Measurements from ENCODE around the gene SLC35F3. TPM values are rescaled to one million over a fixed set of nuclear protein-coding genes. Genes with fewer than 3 reads are reported as not detected.

SLC35F3 gene
- total RNA-seq, 1 donor from 2014 or later: 0.25 TPM

DNA sequence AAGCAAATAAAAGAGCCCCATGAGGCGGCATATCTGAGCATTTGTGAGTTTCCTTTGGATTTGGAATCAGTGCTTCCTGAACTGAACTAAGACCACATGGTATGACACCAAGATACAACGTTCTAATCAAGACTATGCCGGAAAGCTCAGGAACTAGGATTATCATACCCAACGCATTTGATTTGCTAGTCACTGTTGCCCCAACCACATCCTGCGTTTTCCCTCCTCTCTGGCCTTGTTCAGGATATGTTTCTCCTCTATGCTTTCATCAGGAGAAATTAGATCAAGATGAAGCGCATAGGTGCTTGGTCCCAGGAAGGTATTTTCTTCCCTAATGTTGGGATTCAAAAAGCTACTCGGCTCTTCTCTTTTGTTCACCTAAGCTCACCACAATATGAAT is 79.3 kb downstream of the SLC35F3 start:
- Mint-ChIP-seq H3K4me3 (no peak overlapping the region), H3K4me1 (no peaks in the 10 kb centered on the region), H3K27me3 (ENCODE audit: low read depth) (peaks cover 77% of the 10 kb centered on the region), H3K27ac (no peak overlapping the region), H3K36me3 (no peaks in the 10 kb centered on the region), H3K9me3 (no peaks in the 10 kb centered on the region)
- no peak for DNase-seq (ENCODE audit: low spot score in 2 of 2, unreplicated experiment in 2 of 2)
- TF ChIP-seq, protein P1, sequence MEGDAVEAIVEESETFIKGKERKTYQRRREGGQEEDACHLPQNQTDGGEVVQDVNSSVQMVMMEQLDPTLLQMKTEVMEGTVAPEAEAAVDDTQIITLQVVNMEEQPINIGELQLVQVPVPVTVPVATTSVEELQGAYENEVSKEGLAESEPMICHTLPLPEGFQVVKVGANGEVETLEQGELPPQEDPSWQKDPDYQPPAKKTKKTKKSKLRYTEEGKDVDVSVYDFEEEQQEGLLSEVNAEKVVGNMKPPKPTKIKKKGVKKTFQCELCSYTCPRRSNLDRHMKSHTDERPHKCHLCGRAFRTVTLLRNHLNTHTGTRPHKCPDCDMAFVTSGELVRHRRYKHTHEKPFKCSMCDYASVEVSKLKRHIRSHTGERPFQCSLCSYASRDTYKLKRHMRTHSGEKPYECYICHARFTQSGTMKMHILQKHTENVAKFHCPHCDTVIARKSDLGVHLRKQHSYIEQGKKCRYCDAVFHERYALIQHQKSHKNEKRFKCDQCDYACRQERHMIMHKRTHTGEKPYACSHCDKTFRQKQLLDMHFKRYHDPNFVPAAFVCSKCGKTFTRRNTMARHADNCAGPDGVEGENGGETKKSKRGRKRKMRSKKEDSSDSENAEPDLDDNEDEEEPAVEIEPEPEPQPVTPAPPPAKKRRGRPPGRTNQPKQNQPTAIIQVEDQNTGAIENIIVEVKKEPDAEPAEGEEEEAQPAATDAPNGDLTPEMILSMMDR (IDR thresholded peaks at IDR 0.05; ENCODE audit: unreplicated experiment): no peak

DNA sequence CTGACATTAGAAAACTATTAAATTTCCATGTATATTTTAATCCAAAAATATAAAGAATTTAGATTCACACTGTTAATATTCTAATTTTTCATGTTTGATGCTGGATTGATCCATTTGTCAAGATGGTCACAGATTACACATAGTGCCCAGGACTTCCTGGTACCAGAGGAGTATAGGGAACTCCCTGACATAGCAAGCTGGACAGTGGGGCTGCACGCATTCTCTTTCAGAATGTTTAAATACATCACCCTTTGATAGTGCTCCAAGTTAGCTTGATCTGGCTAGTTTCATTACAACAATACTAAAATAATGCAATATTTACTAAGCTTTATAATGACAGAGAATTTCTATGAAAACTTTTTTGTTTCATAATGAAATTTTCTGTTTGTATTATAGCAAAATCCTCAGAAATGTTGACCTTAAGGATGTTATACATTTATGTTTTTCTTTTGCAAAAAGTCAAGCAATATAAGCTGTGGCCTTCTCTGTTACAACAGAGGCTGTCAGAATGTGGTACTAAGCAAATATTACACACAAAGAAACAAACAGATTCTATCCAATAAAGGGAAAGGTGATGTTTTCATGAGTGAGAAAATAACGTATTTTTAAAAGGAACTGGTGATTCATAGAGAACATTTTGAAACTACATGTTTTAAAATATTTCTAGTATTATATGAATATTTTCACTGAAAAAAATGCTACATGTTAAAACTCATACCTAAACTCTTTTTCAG is 84.7 kb downstream of the SLC35F3 start:
- no peak overlapping the region for H3K4me3 Mint-ChIP-seq
- H3K36me3 Mint-ChIP-seq: no peaks in the 10 kb centered on the region
- H3K27ac Mint-ChIP-seq: no peak overlapping the region
- H3K4me1 Mint-ChIP-seq: no peaks in the 10 kb centered on the region
- peaks cover 85% of the 10 kb centered on the region for H3K27me3 Mint-ChIP-seq (ENCODE audit: low read depth)
- TF ChIP-seq, protein P1 (IDR thresholded peaks at IDR 0.05; ENCODE audit: unreplicated experiment): no peak
- DNase-seq (ENCODE audit: low spot score in 2 of 2, unreplicated experiment in 2 of 2): no peak
- no peaks in the 10 kb centered on the region for H3K9me3 Mint-ChIP-seq

DNA sequence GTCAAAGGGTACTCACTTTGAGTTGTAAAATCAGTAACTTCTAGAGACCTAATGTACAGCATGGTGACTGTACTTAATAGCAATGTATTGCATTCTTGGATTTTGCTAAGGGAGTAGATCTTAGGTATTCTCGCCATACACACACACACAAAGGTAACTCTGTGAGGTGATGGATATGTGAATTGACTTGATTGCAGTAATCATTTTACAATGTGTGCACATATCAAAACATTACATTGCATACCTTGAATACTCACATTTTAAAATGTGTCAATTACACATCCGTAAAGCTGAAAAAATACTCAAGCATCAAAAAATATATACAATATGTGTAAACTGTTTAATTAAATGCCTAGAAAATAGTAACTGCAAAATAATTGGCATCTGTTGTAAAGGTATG is 86.0 kb downstream of the SLC35F3 start:
- H3K4me1 Mint-ChIP-seq: no peaks in the 10 kb centered on the region
- H3K4me3 Mint-ChIP-seq: no peak overlapping the region
- H3K27ac Mint-ChIP-seq: no peak overlapping the region
- H3K27me3 Mint-ChIP-seq (ENCODE audit: low read depth): peaks cover 80% of the 10 kb centered on the region
- TF ChIP-seq, protein P1 (IDR thresholded peaks at IDR 0.05; ENCODE audit: unreplicated experiment): no peak
- no peak for DNase-seq (ENCODE audit: low spot score in 2 of 2, unreplicated experiment in 2 of 2)
- H3K9me3 Mint-ChIP-seq: no peaks in the 10 kb centered on the region
- H3K36me3 Mint-ChIP-seq: no peaks in the 10 kb centered on the region

DNA sequence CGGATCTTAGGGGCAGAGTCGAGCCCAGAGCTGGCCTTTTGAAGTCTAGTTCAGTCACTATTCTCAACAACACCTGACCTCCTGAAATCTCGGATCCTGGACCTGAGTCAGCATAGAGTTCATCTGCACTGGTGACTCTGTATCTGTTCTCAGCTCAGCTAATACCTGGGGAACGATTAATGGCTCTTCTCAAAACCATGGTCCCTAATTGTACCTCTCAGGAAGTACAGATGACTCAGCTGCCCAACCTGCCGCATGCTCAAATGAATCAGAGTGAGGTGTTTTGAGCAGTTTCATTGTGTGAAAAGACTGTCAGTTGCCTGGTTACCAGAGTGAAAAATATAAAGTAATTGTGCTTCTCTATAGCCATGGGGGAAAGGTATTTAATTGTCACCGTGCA is 89.2 kb downstream of the SLC35F3 start:
- peaks cover 69% of the 10 kb centered on the region for H3K27me3 Mint-ChIP-seq (ENCODE audit: low read depth)
- no peak overlapping the region for H3K4me3 Mint-ChIP-seq
- DNase-seq (ENCODE audit: low spot score in 2 of 2, unreplicated experiment in 2 of 2): no peak
- no peaks in the 10 kb centered on the region for H3K4me1 Mint-ChIP-seq
- no peaks in the 10 kb centered on the region for H3K9me3 Mint-ChIP-seq
- H3K27ac Mint-ChIP-seq: no peak overlapping the region
- H3K36me3 Mint-ChIP-seq: no peaks in the 10 kb centered on the region
- TF ChIP-seq, protein P1 (IDR thresholded peaks at IDR 0.05; ENCODE audit: unreplicated experiment): no peak

DNA sequence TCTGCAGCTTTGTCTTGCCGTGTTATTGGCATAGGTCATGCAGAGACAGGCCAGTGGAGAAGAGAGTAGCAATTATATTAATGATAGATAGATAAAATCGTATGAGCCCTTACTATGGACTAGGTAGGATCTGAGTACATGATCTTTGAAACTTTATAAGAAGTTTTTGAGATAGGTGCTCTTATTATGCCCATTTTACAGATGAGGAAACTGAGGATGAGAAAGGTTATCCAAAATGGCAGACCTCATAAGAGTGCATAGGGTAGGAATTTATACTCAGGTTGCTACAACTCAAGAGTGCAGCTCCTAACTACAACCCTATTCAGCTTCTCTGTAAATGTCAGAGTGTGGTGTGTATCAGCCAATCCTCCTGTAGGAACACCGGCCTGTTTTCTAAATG is 89.6 kb downstream of the SLC35F3 start:
- Mint-ChIP-seq H3K36me3 (no peaks in the 10 kb centered on the region), H3K4me1 (no peaks in the 10 kb centered on the region), H3K9me3 (no peaks in the 10 kb centered on the region), H3K27me3 (ENCODE audit: low read depth) (peaks cover 67% of the 10 kb centered on the region), H3K27ac (no peak overlapping the region), H3K4me3 (no peak overlapping the region)
- TF ChIP-seq, protein P1 (IDR thresholded peaks at IDR 0.05; ENCODE audit: unreplicated experiment): no peak
- no peak for DNase-seq (ENCODE audit: low spot score in 2 of 2, unreplicated experiment in 2 of 2)
